Esophagus muscularis mucosa (tissue), 4 donors: Measurements from ENCODE around the gene CPA4. TPM values are rescaled to one million over a fixed set of nuclear protein-coding genes. Genes with fewer than 3 reads are reported as not detected.

Source experiments
- DNase-seq: peaks from one replicate; pipeline ENCODE4 v3.0.0-alpha.2; 2017; ENCODE audit errors: extremely low spot score
- H3K27ac ChIP-seq, 4 donors: fragments of 200-600 bp; sonication (generic); replicated peaks in 1 of 4; 1 replicate in 3 of 4; 2 replicates in 1 of 4; pipeline ENCODE4 v1.5.1; 2016 to 2019; ENCODE audit warnings: mild to moderate bottlenecking in 1 of 4
- H3K27me3 ChIP-seq, 4 donors: fragments of 200-600 bp; sonication (generic); one replicate each; pipeline versions ENCODE4 v1.5.1 to v1.6.0; 2016 to 2019
- H3K36me3 ChIP-seq, 4 donors: fragments of 200-600 bp; sonication (generic); one replicate each; pipeline ENCODE4 v1.5.1; 2016 to 2019
- H3K4me1 ChIP-seq, 4 donors: fragments of 200-600 bp; sonication (generic); one replicate each; pipeline ENCODE4 v1.5.1; 2016 to 2019
- H3K4me3 ChIP-seq, 4 donors: fragments of 200-600 bp; sonication (generic); 1 replicate in 2 of 4; 2 replicates in 2 of 4; pipeline ENCODE4 v1.5.1; 2016 to 2019; ENCODE audit warnings: mild to moderate bottlenecking in 4 of 4, moderate library complexity in 1 of 4
- H3K9me3 ChIP-seq, 4 donors: fragments of 200-600 bp; sonication (generic); 1 replicate in 3 of 4; 2 replicates in 1 of 4; pipeline ENCODE4 v1.5.1; 2016 to 2019
- CTCF ChIP-seq, 3 experiments: fragments of 200-600 bp in 2 of 3; fragments of 450-650 bp in 1 of 3; sonication (generic) in 2 of 3; IDR thresholded peaks; one replicate each; pipeline ENCODE4 v1.5.1; 2017 to 2019; ENCODE audit warnings: antibody characterized with exemption in 3 of 3, mild to moderate bottlenecking in 2 of 3, moderate library complexity in 1 of 3
- EP300 ChIP-seq: sonication (generic); formaldehyde crosslinking; IDR thresholded peaks from one replicate; pipeline ENCODE4 v1.6.1; 2017; ENCODE audit warnings: antibody characterized with exemption
- POLR2A ChIP-seq: fragments of 450-650 bp; IDR thresholded peaks from one replicate; pipeline ENCODE4 v1.6.1; 2017; ENCODE audit warnings: antibody characterized with exemption, moderate library complexity, mild to moderate bottlenecking, low read depth
- POLR2AphosphoS5 ChIP-seq, 2 donors: sonication (generic); formaldehyde crosslinking; IDR thresholded peaks; one replicate each; pipeline ENCODE4 v1.6.1; 2017; ENCODE audit warnings: antibody characterized with exemption in 2 of 2
- WGBS: methylation state at CpG from one replicate; pipeline ENCODE4 v1.1.5; 2018; 5-methylcytosine and 5-hydroxymethylcytosine counted together
- intact Hi-C: fragments of 100-400 bp; cut with DNase I; formaldehyde crosslinking; loops from one replicate; pipeline ENCODE4 v1.15.1; 2023
- total RNA-seq, 4 donors: library from RNA; depleted of rRNA; stranded (reverse); fragments of >200 nt; gene quantifications; one replicate each; pipeline versions ENCODE4 v1.1.0 to v1.2.1, GENCODE V29; 2016

Gene CPA4
- total RNA-seq, 4 donors from 2014 or later, result not detected

- 74% methylated on average over 2 of the region's 2 CpGs for WGBS
- Histone ChIP-seq H3K27ac (no peak overlapping the region), H3K27me3 (no peaks in the 10 kb centered on the region), H3K4me3 (no peak overlapping the region), H3K9me3 (no peaks in the 10 kb centered on the region), H3K36me3 (no peaks in the 10 kb centered on the region), H3K4me1 (peaks cover 0 to 8% (median under 1%) of the 10 kb centered on the region in 4 donors)
- no peak for DNase-seq
- intact Hi-C loops, result no loop called here
- TF ChIP-seq POLR2AphosphoS5 (IDR thresholded peaks at IDR 0.05), result no peak
- no peak for TF ChIP-seq EP300
- TF ChIP-seq CTCF (IDR thresholded peaks at IDR 0.05), result no peak
- TF ChIP-seq POLR2A, result no peak
These were observed 13.7 kb upstream of the CPA4 start for GRCh38 chr7:130279286-130279685.

- H3K4me1 ChIP-seq, result peaks cover 0 to 6% (median 0%) of the 10 kb centered on the region in 4 donors
- no peak overlapping the region for H3K4me3 ChIP-seq
- no peak for DNase-seq
- no peaks in the 10 kb centered on the region for H3K27me3 ChIP-seq
- H3K9me3 ChIP-seq, result no peaks in the 10 kb centered on the region
- no peak overlapping the region for H3K27ac ChIP-seq
- 100% methylated on average over 1 of the region's 1 CpG for WGBS
- no peaks in the 10 kb centered on the region for H3K36me3 ChIP-seq
- TF ChIP-seq POLR2AphosphoS5 (IDR thresholded peaks at IDR 0.05) (no peak), POLR2A (no peak), EP300 (no peak), CTCF (IDR thresholded peaks at IDR 0.05) (no peak)
- intact Hi-C loops, result no loop called here
These were observed 13.1 kb upstream of the CPA4 start for GRCh38 chr7:130279906-130280305.

- DNase-seq, result no peak
- 80% methylated on average over 1 of the region's 1 CpG for WGBS
These were observed 11.7 kb upstream of the CPA4 start for GRCh38 chr7:130281260-130281659.

GRCh38 chr7:130286881-130287280 lies 6.1 kb upstream of the CPA4 start:
- DNase-seq, result no peak
- H3K27ac ChIP-seq, result no peak overlapping the region
- no peaks in the 10 kb centered on the region for H3K4me1 ChIP-seq
- no peaks in the 10 kb centered on the region for H3K9me3 ChIP-seq
- H3K36me3 ChIP-seq, result no peaks in the 10 kb centered on the region
- intact Hi-C loops, result no loop called here
- 75% methylated on average over 1 of the region's 1 CpG for WGBS
- no peak overlapping the region for H3K4me3 ChIP-seq
- H3K27me3 ChIP-seq, result no peaks in the 10 kb centered on the region
- TF ChIP-seq POLR2A, result no peak
- TF ChIP-seq POLR2AphosphoS5 (IDR thresholded peaks at IDR 0.05), result no peak
- no peak for TF ChIP-seq EP300
- no peak for TF ChIP-seq CTCF (IDR thresholded peaks at IDR 0.05)

More at GRCh38 chr7:130281260-130281659, 11.7 kb upstream of the CPA4 start:
- Histone ChIP-seq H3K9me3 (no peaks in the 10 kb centered on the region), H3K27ac (no peak overlapping the region), H3K4me1 (peaks cover 0 to 6% (median 0%) of the 10 kb centered on the region in 4 donors), H3K36me3 (no peaks in the 10 kb centered on the region), H3K27me3 (no peaks in the 10 kb centered on the region), H3K4me3 (no peak overlapping the region)
- TF ChIP-seq CTCF (IDR thresholded peaks at IDR 0.05) (no peak), POLR2A (no peak), POLR2AphosphoS5 (IDR thresholded peaks at IDR 0.05) (no peak), EP300 (no peak)
- intact Hi-C loops, result no loop called here

GRCh38 chr7:130288168-130288567 lies 4.8 kb upstream of the CPA4 start:
- no peak for TF ChIP-seq CTCF (IDR thresholded peaks at IDR 0.05)
- no peak for TF ChIP-seq POLR2A
- no peak for TF ChIP-seq EP300
- TF ChIP-seq POLR2AphosphoS5 (IDR thresholded peaks at IDR 0.05), result no peak
- no peaks in the 10 kb centered on the region for H3K36me3 ChIP-seq
- intact Hi-C loops, result no loop called here
- DNase-seq, result no peak
- H3K9me3 ChIP-seq, result no peaks in the 10 kb centered on the region
- no peak overlapping the region for H3K27ac ChIP-seq
- no peaks in the 10 kb centered on the region for H3K4me1 ChIP-seq
- H3K27me3 ChIP-seq, result no peaks in the 10 kb centered on the region
- H3K4me3 ChIP-seq, result no peak overlapping the region
- WGBS, result 92% methylated on average over 4 of the region's 4 CpGs
